HepG2 (cell line): ENCODE measurements around the gene KNCN. TPM values are rescaled to one million over a fixed set of nuclear protein-coding genes. Genes with fewer than 3 reads are reported as not detected.

ENCODE experiments used
- ATAC-seq: fragments of 200-7000 bp; cut with Tn5 transposase; 3 replicates; pipeline ENCODE4 v1.9.1; 2020; ENCODE audit warnings: mild to moderate bottlenecking, moderate library complexity
- BruUV-seq: library from RNA; stranded (reverse); fragments of 400-500 nt; replicated peaks from 2 replicates; lab custom pipeline; 2021; lab: Mats Ljungman, UMichigan
- CTCF ChIA-PET: fragments of 300-600 bp; formaldehyde crosslinking; extraction: SDS; loops from one replicate; lab custom pipeline; 2021; ENCODE audit warnings: low total read pairs, inconsistent platforms, low intra/inter-chr PET ratio; lab: Yijun Ruan, JAX
- POLR2A ChIA-PET: fragments of 350-600 bp; sonication (Branson Sonifier 250); formaldehyde crosslinking; loops from one replicate; lab custom pipeline; 2020; ENCODE audit warnings: antibody characterized with exemption, inconsistent platforms; lab: Yijun Ruan, JAX
- DNase-seq: peaks from one replicate; pipeline ENCODE4 v3.0.0-alpha.2; 2015; ENCODE audit warnings: low spot score
- FAIRE-seq: peaks from 3 replicates; lab custom pipeline; 2011; peaks lifted over from hg19 to GRCh38; lab: Jason Lieb, UNC
- H2AFZ ChIP-seq: one replicate; pipeline ENCODE4 v1.6.1; 2011; ENCODE audit warnings: low read length, inconsistent platforms
- H3K27ac ChIP-seq: fragments of 300-600 bp; 3 replicates; pipeline ENCODE4 v1.8.0; 2011; ENCODE audit warnings: mixed run types, mild to moderate bottlenecking, mixed read lengths, low read length, inconsistent platforms; ENCODE audit not compliant: insufficient read depth; ENCODE audit errors: extremely low read length
- H3K27me3 ChIP-seq, 2 experiments: fragments of 200-600 bp in 1 of 2; 2 replicates in 1 of 2; 3 replicates in 1 of 2; pipeline versions ENCODE4 v1.6.0 to v1.8.0; 2011; ENCODE audit warnings: low read length in 2 of 2, mild to moderate bottlenecking in 2 of 2, moderate library complexity in 2 of 2, inconsistent platforms in 1 of 2; ENCODE audit not compliant: insufficient read depth in 2 of 2, control insufficient read depth in 1 of 2
- H3K36me3 ChIP-seq, 2 experiments: fragments of 200-600 bp in 1 of 2; replicated peaks in 1 of 2; 2 replicates in 1 of 2; 3 replicates in 1 of 2; pipeline versions ENCODE4 v1.5.1 to v1.8.0; 2011; ENCODE audit warnings: low read length in 2 of 2, inconsistent platforms in 1 of 2; ENCODE audit not compliant: insufficient read depth in 2 of 2, control insufficient read depth in 1 of 2
- H3K4me1 ChIP-seq: 2 replicates; pipeline ENCODE4 v1.5.1; 2012; ENCODE audit warnings: low read length, inconsistent platforms; ENCODE audit not compliant: insufficient read depth
- H3K4me2 ChIP-seq: 2 replicates; pipeline ENCODE4 v1.6.0; 2011; ENCODE audit warnings: low read depth, low read length, inconsistent platforms
- H3K4me3 ChIP-seq, 3 experiments: fragments of 200-600 bp in 1 of 3; sonication (generic), shearing (Covaris generic) in 1 of 3; replicated peaks in 1 of 3; 2 replicates each; pipeline ENCODE4 v1.5.1; 2011 to 2016; ENCODE audit warnings: low read length in 3 of 3, inconsistent platforms in 2 of 3, low read depth in 2 of 3, mild to moderate bottlenecking in 2 of 3, control low read depth in 1 of 3, mixed read lengths in 1 of 3; ENCODE audit not compliant: insufficient read depth in 1 of 3
- H3K79me2 ChIP-seq: one replicate; pipeline ENCODE4 v1.6.1; 2011; ENCODE audit warnings: low read length, inconsistent platforms; ENCODE audit not compliant: insufficient read depth
- H3K9ac ChIP-seq: 2 replicates; pipeline ENCODE4 v1.6.0; 2011; ENCODE audit warnings: mild to moderate bottlenecking, low read depth, low read length, inconsistent platforms; ENCODE audit not compliant: insufficient read depth
- H3K9me3 ChIP-seq: 2 replicates; pipeline ENCODE4 v1.5.1; 2012; ENCODE audit warnings: mild to moderate bottlenecking, low read length
- H4K20me1 ChIP-seq: 2 replicates; pipeline ENCODE4 v1.6.0; 2011; ENCODE audit warnings: inconsistent platforms, mild to moderate bottlenecking, low read length, moderate library complexity; ENCODE audit not compliant: insufficient read depth
- KLF11 ChIP-seq: IDR thresholded peaks from 2 replicates; pipeline ENCODE4 v1.6.1; 2016; ENCODE audit warnings: missing compliant biosample characterization
- MBNL3 ChIP-seq: fragments of 250-450 bp; sonication (Bioruptor Pico); conservative IDR thresholded peaks from 2 replicates; pipeline ENCODE4 v1.8.0; 2022; ENCODE audit warnings: mild to moderate bottlenecking, inconsistent platforms
- NFRKB ChIP-seq: fragments of 450-650 bp; IDR thresholded peaks from 2 replicates; pipeline ENCODE4 v1.6.1; 2017
- ONECUT2 ChIP-seq: sonication (generic); formaldehyde crosslinking; IDR thresholded peaks from 2 replicates; pipeline ENCODE4 v1.4.0; 2020; ENCODE audit warnings: missing genetic modification reagents
- SNRNP70 ChIP-seq: fragments of 200-400 bp; formaldehyde crosslinking; IDR thresholded peaks from 2 replicates; pipeline ENCODE4 v1.6.1; 2017; ENCODE audit warnings: mild to moderate bottlenecking, low read depth, low read length, moderate library complexity
- ZNF20 ChIP-seq: sonication (generic); formaldehyde crosslinking; IDR thresholded peaks from 2 replicates; pipeline ENCODE4 v1.4.0; 2020; ENCODE audit warnings: mild to moderate bottlenecking, moderate library complexity, missing genetic modification reagents
- ZNF672 ChIP-seq: sonication (generic); formaldehyde crosslinking; IDR thresholded peaks from 2 replicates; pipeline ENCODE4 v1.8.1; 2022; ENCODE audit warnings: missing genetic modification reagents
- ZNF777 ChIP-seq: sonication (generic); formaldehyde crosslinking; IDR thresholded peaks from 2 replicates; pipeline ENCODE4 v1.4.0; 2020; ENCODE audit warnings: missing genetic modification reagents
- WGBS: methylation state at CpG from one replicate; pipeline ENCODE4 v1.1.6; 2017; ENCODE audit warnings: low lambda C conversion rate; 5-methylcytosine and 5-hydroxymethylcytosine counted together
- in situ Hi-C: cut with HindIII; loops from 2 replicates; pipeline ENCODE4 v1.10.0; 2017; ENCODE audit warnings: low pct_unique_long_range_greater_than_20kb; ENCODE audit not compliant: extremely low pct_ligation_motif_present
- intact Hi-C: fragments of 100-400 bp; cut with micrococcal nuclease; formaldehyde crosslinking; loops from one replicate; pipeline ENCODE4 v1.10.0; 2022; ENCODE audit not compliant: unreplicated experiment
- polyA plus RNA-seq, 8 experiments: library from polyadenylated mRNA; depleted of rRNA in 3 of 8; stranded (reverse) in 7 of 8; unstranded in 1 of 8; fragments of >200 nt; fragmentation: Illumina TruSeq in 4 of 8; extraction: Trizol in 4 of 8; gene quantifications; 2 replicates each; pipeline versions ENCODE4 v1.2.1 to v1.2.3, GENCODE V29; 2011 to 2016; ENCODE audit warnings: low read depth in 4 of 8, missing spikeins in 1 of 8, mixed read lengths in 1 of 8; ENCODE audit not compliant: insufficient read depth in 1 of 8
- total RNA-seq, 5 experiments: library from RNA; depleted of rRNA; stranded (reverse); fragments of >200 nt; fragmentation: Illumina TruSeq; extraction: Trizol; gene quantifications; 2 replicates each; pipeline ENCODE4 v1.2.3, GENCODE V29; 2016; ENCODE audit warnings: low read depth in 1 of 5
- TF ChIP-seq, protein P1 (sequence below): sonication (generic); formaldehyde crosslinking; IDR thresholded peaks from 2 replicates; pipeline ENCODE4 v1.4.0; 2020; ENCODE audit warnings: mild to moderate bottlenecking, missing genetic modification reagents
- TF ChIP-seq, protein P2 (sequence below): sonication (generic); formaldehyde crosslinking; IDR thresholded peaks from 2 replicates; pipeline ENCODE4 v1.4.0; 2020; ENCODE audit warnings: mild to moderate bottlenecking, missing genetic modification reagents
- TF ChIP-seq, protein P3 (sequence below): sonication (generic); formaldehyde crosslinking; IDR thresholded peaks from 2 replicates; pipeline ENCODE4 v1.4.0; 2020; ENCODE audit warnings: missing genetic modification reagents
- TF ChIP-seq, protein P4 (sequence below): sonication (generic); formaldehyde crosslinking; IDR thresholded peaks from 2 replicates; pipeline ENCODE4 v1.5.0; 2020; ENCODE audit warnings: mild to moderate bottlenecking, missing genetic modification reagents

Gene KNCN
- total and polyA plus RNA-seq, 2 of the 13 experiments (the other 11 are each of a cell fraction or from before 2014, with no cell fraction given), result not detected

DNA sequence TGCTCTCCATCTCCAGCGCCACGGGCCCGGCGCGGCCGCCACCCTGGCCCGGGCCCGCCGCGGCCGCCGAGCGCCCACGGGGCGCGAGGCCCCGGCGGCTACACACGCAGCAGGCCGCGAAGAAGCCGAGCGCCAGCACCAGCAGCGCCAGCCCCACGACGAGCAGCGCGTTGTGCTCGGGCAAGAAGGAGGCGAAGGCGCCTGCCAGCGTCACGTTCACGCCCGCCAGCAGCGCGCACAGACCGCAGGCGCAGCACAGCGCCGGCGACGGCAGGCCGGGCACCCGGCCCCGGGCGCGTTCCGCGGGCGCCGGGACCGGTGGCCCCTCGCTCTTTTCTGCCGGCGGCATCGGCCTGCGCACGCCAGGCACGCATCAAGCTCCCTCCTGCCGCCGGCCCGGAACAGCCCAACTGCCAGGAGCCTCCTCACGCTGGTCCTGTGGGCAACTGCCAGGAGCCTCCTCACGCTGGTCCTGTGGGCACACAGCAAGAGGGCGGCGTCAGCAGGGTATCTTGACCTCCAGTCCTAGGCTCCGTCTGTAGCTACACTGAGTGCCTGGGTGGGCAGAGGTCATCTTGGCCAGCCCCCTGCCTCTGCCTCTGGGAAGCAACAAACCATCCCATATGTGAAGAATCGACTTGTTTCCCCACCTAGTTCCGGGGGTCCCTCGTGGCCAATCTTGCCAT, 18.1 kb downstream of the KNCN start:
- POLR2A ChIA-PET, result no interaction called here
- TF ChIP-seq ONECUT2 (no peak), SNRNP70 (no peak), ZNF20 (CRISPR knock-in tag) (no peak), MBNL3 (no peak), KLF11 (CRISPR knock-in tag) (no peak), ZNF672 (peak; percentile 84), NFRKB (no peak), ZNF777 (peak; percentile 67; the same call in 1 of the 2 replicates)
- TF ChIP-seq, protein P1, sequence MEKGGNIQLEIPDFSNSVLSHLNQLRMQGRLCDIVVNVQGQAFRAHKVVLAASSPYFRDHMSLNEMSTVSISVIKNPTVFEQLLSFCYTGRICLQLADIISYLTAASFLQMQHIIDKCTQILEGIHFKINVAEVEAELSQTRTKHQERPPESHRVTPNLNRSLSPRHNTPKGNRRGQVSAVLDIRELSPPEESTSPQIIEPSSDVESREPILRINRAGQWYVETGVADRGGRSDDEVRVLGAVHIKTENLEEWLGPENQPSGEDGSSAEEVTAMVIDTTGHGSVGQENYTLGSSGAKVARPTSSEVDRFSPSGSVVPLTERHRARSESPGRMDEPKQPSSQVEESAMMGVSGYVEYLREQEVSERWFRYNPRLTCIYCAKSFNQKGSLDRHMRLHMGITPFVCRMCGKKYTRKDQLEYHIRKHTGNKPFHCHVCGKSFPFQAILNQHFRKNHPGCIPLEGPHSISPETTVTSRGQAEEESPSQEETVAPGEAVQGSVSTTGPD (CRISPR knock-in tag), result no peak
- TF ChIP-seq, protein P2, sequence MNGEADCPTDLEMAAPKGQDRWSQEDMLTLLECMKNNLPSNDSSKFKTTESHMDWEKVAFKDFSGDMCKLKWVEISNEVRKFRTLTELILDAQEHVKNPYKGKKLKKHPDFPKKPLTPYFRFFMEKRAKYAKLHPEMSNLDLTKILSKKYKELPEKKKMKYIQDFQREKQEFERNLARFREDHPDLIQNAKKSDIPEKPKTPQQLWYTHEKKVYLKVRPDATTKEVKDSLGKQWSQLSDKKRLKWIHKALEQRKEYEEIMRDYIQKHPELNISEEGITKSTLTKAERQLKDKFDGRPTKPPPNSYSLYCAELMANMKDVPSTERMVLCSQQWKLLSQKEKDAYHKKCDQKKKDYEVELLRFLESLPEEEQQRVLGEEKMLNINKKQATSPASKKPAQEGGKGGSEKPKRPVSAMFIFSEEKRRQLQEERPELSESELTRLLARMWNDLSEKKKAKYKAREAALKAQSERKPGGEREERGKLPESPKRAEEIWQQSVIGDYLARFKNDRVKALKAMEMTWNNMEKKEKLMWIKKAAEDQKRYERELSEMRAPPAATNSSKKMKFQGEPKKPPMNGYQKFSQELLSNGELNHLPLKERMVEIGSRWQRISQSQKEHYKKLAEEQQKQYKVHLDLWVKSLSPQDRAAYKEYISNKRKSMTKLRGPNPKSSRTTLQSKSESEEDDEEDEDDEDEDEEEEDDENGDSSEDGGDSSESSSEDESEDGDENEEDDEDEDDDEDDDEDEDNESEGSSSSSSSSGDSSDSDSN (CRISPR knock-in tag), result peak; percentile 31; the same call in 1 of the 2 replicates
- TF ChIP-seq, protein P3, sequence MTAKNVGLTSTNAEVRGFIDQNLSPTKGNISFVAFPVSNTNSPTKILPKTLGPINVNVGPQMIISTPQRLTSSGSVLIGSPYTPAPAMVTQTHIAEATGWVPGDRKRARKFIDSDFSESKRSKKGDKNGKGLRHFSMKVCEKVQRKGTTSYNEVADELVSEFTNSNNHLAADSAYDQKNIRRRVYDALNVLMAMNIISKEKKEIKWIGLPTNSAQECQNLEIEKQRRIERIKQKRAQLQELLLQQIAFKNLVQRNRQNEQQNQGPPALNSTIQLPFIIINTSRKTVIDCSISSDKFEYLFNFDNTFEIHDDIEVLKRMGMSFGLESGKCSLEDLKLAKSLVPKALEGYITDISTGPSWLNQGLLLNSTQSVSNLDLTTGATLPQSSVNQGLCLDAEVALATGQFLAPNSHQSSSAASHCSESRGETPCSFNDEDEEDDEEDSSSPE (CRISPR knock-in tag), result no peak
- TF ChIP-seq, protein P4, sequence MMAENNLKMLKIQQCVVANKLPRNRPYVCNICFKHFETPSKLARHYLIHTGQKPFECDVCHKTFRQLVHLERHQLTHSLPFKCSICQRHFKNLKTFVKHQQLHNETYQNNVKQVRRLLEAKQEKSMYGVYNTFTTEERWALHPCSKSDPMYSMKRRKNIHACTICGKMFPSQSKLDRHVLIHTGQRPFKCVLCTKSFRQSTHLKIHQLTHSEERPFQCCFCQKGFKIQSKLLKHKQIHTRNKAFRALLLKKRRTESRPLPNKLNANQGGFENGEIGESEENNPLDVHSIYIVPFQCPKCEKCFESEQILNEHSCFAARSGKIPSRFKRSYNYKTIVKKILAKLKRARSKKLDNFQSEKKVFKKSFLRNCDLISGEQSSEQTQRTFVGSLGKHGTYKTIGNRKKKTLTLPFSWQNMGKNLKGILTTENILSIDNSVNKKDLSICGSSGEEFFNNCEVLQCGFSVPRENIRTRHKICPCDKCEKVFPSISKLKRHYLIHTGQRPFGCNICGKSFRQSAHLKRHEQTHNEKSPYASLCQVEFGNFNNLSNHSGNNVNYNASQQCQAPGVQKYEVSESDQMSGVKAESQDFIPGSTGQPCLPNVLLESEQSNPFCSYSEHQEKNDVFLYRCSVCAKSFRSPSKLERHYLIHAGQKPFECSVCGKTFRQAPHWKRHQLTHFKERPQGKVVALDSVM (CRISPR knock-in tag), result no peak

More for the DNA sequence above, 18.1 kb downstream of the KNCN start:
- Histone ChIP-seq H3K9me3 (no peaks in the 10 kb centered on the region), H3K4me2 (peak overlapping the region; percentile 55), H2AFZ (no peak overlapping the region), H3K4me3 (peak overlapping the region in 1 of 3 experiments; percentile 43; a peak in 2 of 6 replicates), H3K27ac (no peak overlapping the region), H3K27me3 (peaks cover 8 to 54% of the 10 kb centered on the region in 2 experiments), H3K4me1 (no peaks in the 10 kb centered on the region), H4K20me1 (no peaks in the 10 kb centered on the region), H3K9ac (no peak overlapping the region), H3K36me3 (no peaks in the 10 kb centered on the region), H3K79me2 (no peaks in the 10 kb centered on the region)
- intact Hi-C loops, result loop anchor here (2.0 kb wide), 1 partner anchor 41 kb away; no protein-coding TSS in a partner anchor
- no TSS peak for BruUV-seq
- WGBS, result 66% methylated on average over 3 of the region's 71 CpGs
- in situ Hi-C loops, result no loop called here
- CTCF ChIA-PET, result interaction anchor here (2.4 kb wide), 1 partner anchor 56 kb away, joined by 11 read pairs; no protein-coding TSS in a partner anchor
- DNase-seq (no peak), ATAC-seq (no peak; the same call in 2 of the 3 replicates), FAIRE-seq (no peak)
